ENCODE results near the gene LMF1. TPM values are rescaled to one million over a fixed set of nuclear protein-coding genes. Genes with fewer than 3 reads are reported as not detected.

The LMF1 gene
- total and polyA plus RNA-seq, 2 donors (not counting 1 experiment from before 2014, with no cell fraction given): 36.4 to 63.2 TPM

DNA sequence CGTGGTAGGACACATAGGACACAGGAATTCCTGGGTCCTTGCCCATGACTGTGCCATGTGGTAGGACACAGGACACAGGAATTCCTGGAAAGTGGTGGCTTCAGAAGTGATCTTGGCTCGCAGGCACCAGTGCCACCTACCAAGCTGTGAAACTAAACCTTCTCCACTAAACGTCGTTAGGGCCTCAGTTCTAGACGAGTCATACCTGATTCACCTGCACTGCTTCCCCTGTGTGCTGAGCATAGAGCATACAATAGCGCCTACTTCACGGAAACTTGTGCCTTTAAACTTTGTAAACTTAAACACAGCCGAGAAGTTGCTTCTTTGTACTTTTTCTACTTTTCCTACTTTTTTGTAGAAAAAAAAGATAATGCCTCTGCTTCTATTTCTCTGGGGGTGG lies 15.6 kb upstream of the LMF1 start:
- Histone ChIP-seq H3K79me2 (ENCODE audit: control insufficient read depth, insufficient read depth, low read length) (no peaks in the 10 kb centered on the region), H3K4me1 (ENCODE audit: control insufficient read depth in 2 of 2, insufficient read depth in 2 of 2, low read length in 2 of 2) (peaks cover 5 to 8% of the 10 kb centered on the region in 2 donors), H3K36me3 (replicated peaks in 1 of 2; ENCODE audit: control extremely low read depth in 1 of 2, control insufficient read depth in 1 of 2, extremely low read depth in 1 of 2, insufficient read depth in 2 of 2, low read length in 1 of 2) (no peaks in the 10 kb centered on the region), H3K27ac (ENCODE audit: low read length in 2 of 2) (no peak overlapping the region), H3K9me3 (ENCODE audit: control extremely low read depth in 1 of 3, control insufficient read depth in 2 of 3, insufficient read depth in 1 of 3, low read length in 2 of 3) (peaks cover 0 to 3% (median 0%) of the 10 kb centered on the region in 3 donors), H3K27me3 (replicated peaks in 1 of 4; ENCODE audit: control extremely low read depth in 1 of 4, control insufficient read depth in 3 of 4, insufficient read depth in 4 of 4, low read length in 3 of 4) (peaks cover 0 to 27% (median 8%) of the 10 kb centered on the region in 4 experiments), H2AFZ (ENCODE audit: insufficient read depth, low read depth, low read length, poor library complexity, severe bottlenecking) (no peak overlapping the region), H4K20me1 (ENCODE audit: control insufficient read depth, insufficient read depth, low read length, poor library complexity, severe bottlenecking) (no peaks in the 10 kb centered on the region), H3K9ac (ENCODE audit: low read length) (no peak overlapping the region), H3K4me2 (replicated peaks; ENCODE audit: low read depth, low read length, poor library complexity, severe bottlenecking) (no peak overlapping the region), H3K4me3 (ENCODE audit: control extremely low read depth in 1 of 5, extremely low read depth in 1 of 5, insufficient read depth in 1 of 5, low read depth in 2 of 5, low read length in 4 of 5) (no peak overlapping the region)
- ATAC-seq (ENCODE audit: low read depth): no peak
- no peak for DNase-seq
- WGBS (ENCODE audit: insufficient coverage): 88% methylated on average over 6 of the region's 8 CpGs
- ChIA-PET CTCF (interaction anchor here (0.6 kb wide), 1 partner anchor 107 kb away, joined by 3 read pairs; no protein-coding TSS in a partner anchor), POLR2A (interaction anchor here (0.6 kb wide), 1 partner anchor 53 kb away, joined by 5 read pairs; no protein-coding TSS in a partner anchor)
- Mint-ChIP-seq H3K27me3 (no peaks in the 10 kb centered on the region), H3K9me3 (ENCODE audit: insufficient read depth) (no peaks in the 10 kb centered on the region), H3K4me3 (no peak overlapping the region), H3K27ac (no peak overlapping the region), H3K4me1 (no peaks in the 10 kb centered on the region)
- TF ChIP-seq CTCF (IDR thresholded peaks at IDR 0.05): no peak
- no peak for TF ChIP-seq EZH2 (IDR thresholded peaks at IDR 0.05; ENCODE audit: borderline replicate concordance, insufficient read depth, low read depth, low read length, poor library complexity, severe bottlenecking)
- intact Hi-C loops (cut with micrococcal nuclease): no loop called here

DNA sequence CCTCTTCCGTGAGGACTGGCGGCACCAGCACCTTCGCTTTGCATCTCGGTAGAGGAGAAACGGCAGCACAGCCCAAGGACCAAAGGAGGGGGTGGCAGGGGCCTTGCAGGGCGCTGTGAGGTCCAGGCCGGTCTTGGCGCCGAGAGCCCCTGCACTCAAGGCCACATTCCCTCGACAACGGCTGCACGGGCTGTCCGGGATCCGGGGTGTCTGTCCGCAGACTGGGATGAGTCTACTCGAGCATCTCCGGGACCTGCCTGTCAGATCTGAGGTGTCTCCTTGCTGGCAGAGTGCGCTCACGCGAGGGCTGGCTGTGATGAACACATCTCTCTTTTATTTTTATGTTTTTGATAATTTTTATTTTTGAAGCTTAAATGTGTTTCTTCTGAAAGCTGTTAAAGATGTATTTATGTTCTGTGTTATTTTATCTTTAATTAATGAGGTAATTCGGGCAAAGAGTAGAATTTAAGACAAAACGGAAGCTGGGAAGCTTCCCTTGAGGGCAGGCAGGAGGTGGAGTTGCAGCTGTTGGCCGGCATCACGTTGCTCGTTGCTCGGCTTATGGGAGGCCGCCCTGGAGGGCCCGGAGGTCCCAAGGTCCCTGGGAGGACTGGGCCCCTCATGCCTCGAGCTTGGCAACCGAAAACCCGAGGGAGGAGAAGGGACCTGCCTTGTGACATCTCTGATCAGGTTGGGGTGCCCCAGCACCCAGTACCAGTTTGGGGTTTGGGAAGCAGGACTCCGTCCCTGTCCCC lies 15.0 kb upstream of the LMF1 start:
- intact Hi-C loops (cut with micrococcal nuclease): no loop called here
- H3K4me3 ChIP-seq (ENCODE audit: control extremely low read depth in 1 of 5, extremely low read depth in 1 of 5, insufficient read depth in 1 of 5, low read depth in 2 of 5, low read length in 4 of 5): no peak overlapping the region
- H3K4me1 Mint-ChIP-seq: no peaks in the 10 kb centered on the region
- POLR2A ChIA-PET: interaction anchor here (0.6 kb wide), 1 partner anchor 54 kb away, joined by 5 read pairs; no protein-coding TSS in a partner anchor
- H3K4me2 ChIP-seq (replicated peaks; ENCODE audit: low read depth, low read length, poor library complexity, severe bottlenecking): no peak overlapping the region
- H3K9me3 ChIP-seq (ENCODE audit: control extremely low read depth in 1 of 3, control insufficient read depth in 2 of 3, insufficient read depth in 1 of 3, low read length in 2 of 3): peaks cover 0 to 3% (median 0%) of the 10 kb centered on the region in 3 donors
- H3K27me3 ChIP-seq (replicated peaks in 1 of 4; ENCODE audit: control extremely low read depth in 1 of 4, control insufficient read depth in 3 of 4, insufficient read depth in 4 of 4, low read length in 3 of 4): peaks cover 0 to 31% (median 9%) of the 10 kb centered on the region in 4 experiments
- H3K4me1 ChIP-seq (ENCODE audit: control insufficient read depth in 2 of 2, insufficient read depth in 2 of 2, low read length in 2 of 2): peaks cover 5 to 8% of the 10 kb centered on the region in 2 donors
- ATAC-seq (ENCODE audit: low read depth) (no peak), DNase-seq (no peak)
- no peak overlapping the region for H3K4me3 Mint-ChIP-seq
- H2AFZ ChIP-seq (ENCODE audit: insufficient read depth, low read depth, low read length, poor library complexity, severe bottlenecking): no peak overlapping the region
- no peaks in the 10 kb centered on the region for H3K27me3 Mint-ChIP-seq
- H3K79me2 ChIP-seq (ENCODE audit: control insufficient read depth, insufficient read depth, low read length): no peaks in the 10 kb centered on the region
- 93% methylated on average over 27 of the region's 32 CpGs for WGBS (ENCODE audit: insufficient coverage)
- H3K9me3 Mint-ChIP-seq (ENCODE audit: insufficient read depth): no peaks in the 10 kb centered on the region
- no peaks in the 10 kb centered on the region for H4K20me1 ChIP-seq (ENCODE audit: control insufficient read depth, insufficient read depth, low read length, poor library complexity, severe bottlenecking)
- H3K27ac Mint-ChIP-seq: no peak overlapping the region
- no peak overlapping the region for H3K27ac ChIP-seq (ENCODE audit: low read length in 2 of 2)
- CTCF ChIA-PET: interaction anchor here (0.6 kb wide), 1 partner anchor 107 kb away, joined by 3 read pairs; no protein-coding TSS in a partner anchor
- H3K9ac ChIP-seq (ENCODE audit: low read length): no peak overlapping the region
- no peaks in the 10 kb centered on the region for H3K36me3 ChIP-seq (replicated peaks in 1 of 2; ENCODE audit: control extremely low read depth in 1 of 2, control insufficient read depth in 1 of 2, extremely low read depth in 1 of 2, insufficient read depth in 2 of 2, low read length in 1 of 2)
- TF ChIP-seq CTCF (IDR thresholded peaks at IDR 0.05) (no peak), EZH2 (IDR thresholded peaks at IDR 0.05; ENCODE audit: borderline replicate concordance, insufficient read depth, low read depth, low read length, poor library complexity, severe bottlenecking) (no peak)

Measured in B cell (primary cell).